Amniotic epithelial cell (primary cell): ENCODE results near the gene AKT2.
"Not testable (repeated sequence)": the region's sequence is repeated elsewhere in the genome, so short reads cannot be mapped to it uniquely, and the experiment has no call there.

Experiments
- DNase-seq: peaks from one replicate; pipeline ENCODE4 v3.0.0-alpha.2; 2010; ENCODE audit warnings: low read depth

AKT2 gene

DNA sequence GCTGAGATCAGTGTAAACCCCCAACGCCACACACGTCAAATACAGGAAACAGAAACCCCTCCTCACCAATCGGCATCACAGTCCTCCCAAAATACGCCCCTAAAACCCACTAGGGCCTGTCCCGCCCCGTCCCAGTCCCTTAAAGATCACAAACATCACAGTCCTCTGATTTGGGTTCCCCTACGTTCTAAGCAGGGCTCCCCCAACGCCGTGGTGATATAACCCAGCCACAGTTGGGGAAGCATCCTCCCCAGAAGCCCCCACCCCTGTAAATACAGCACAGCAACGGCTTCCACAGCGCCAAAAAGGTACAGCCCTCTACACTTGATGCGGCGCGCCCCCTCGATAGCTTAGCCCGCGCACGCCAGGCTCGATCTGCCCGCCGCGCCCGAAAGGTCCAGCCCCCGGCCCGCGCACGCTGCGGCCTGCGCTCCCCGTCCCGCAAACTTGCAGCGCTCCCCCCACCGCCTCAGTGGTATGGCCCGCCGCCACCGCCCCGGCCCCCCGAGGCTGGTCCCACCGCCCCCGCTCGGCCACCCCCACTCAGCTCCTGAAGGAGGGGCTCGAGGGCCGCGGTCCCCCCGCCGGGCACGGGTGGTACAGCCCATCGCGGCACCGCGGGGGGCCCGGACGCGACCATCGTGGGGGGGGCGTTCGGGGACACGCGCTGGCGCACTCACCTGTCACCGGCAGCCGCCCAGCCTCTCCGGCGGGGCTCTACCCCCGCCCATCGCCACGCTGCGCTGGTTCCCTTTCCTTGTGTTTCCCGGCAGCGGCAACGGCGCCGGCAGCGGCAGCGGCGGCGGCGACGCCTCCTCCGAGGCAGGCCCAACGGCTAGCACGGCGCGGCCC is at the start of gene AKT2:
Gene AKT2 (minus strand): TSS at position 845 of the 852 bp plus-strand sequence. CDS start 20,078 bp downstream, outside the sequence.
- DNase-seq, result no peak

DNA sequence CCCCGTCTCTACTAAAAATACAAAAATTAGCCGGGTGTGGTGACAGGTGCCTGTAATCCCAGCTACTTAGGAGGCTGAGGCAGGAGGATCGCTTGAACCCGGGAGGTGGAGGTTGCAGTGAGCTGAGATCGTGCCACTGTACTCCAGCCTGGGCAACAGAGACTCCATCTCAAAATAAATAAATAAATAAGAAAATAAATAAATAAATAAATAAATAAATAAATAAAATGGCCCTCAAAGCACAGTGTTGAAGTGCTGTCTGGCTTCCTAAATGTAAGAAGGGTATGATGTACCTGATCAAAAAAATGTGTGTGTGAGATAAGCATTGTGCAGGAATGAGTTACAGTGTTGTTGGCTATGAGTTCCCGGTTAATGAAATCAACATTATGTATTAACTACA is 47.9 kb upstream of the AKT2 start:
- DNase-seq, result not testable (repeated sequence)

DNA sequence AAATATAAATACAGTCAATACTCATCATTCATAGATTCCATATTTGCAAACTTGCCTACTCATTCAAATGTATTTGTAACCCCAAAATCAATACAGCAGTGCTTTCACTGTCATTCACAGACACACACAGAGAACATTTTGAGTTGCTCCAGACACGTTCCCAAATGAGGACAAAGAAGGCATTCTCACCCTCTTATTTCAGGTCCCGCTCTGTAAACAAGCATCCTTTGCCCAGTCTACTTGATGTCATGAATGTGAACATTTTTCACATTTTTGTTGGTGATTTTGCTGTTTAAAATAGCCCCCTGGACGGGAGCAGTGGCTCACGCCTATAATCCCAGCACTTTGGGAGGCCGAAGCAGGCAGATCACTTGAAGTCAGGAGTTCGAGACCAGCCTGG is 47.5 kb upstream of the AKT2 start:
- no peak for DNase-seq

DNA sequence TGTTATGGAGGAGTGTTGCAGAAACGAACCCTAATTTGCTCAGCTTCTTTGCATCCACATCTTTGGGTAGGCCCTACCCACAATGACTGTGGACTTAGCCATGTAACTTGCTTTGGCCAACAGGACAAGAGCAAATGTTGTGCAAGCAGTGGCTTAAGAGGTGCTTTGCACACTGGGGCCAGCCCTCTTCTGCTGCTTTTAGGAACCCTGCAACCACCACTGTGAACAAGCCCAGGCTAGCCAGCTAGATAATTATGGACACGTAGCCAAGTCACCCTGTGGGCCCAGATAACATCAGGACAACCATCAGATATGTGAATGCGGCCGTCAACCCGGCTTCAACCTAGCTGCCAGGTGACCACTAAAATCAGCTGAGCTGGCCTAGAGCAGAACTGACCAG is 45.9 kb upstream of the AKT2 start:
- peak; percentile 12 for DNase-seq

DNA sequence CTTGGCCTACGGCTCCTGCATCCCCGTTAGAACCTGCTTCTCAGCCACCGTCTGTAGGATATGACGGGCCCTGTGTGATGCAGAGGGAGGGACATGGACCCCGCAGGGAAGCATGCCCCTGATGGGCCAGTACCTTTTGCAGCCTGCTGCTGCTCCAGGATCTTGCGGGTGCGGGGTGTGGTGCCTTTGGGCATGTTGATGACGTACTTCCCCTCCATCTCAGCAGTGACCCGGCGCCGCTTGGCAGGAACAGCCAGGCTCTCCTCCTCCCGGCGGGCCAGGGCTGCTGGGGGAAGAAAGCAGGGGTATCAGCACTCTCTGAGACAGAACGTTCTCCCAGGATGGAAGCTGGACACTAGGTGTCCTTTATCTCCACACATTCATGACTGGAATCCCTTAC is 41.1 kb upstream of the AKT2 start:
- DNase-seq, result no peak

DNA sequence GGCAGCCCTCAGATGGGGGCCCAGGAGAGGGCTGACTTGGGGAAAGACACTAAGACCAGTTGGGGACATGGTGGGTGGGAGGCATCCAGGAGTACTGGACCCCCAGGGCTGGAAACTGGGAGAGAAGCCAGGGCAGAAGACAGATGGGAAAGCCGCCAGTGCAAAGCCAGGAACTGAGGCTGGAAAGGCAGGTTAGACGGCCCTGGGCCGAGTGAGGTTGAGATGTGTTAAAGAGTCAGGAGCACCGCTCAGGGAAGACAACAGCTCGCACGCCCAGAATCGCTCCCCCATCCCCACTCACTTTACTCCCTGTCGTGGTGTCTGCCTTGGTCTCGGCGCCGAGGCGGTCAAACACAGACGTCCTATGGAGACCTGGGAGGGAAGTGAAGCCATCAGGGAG is 38.6 kb upstream of the AKT2 start:
- DNase-seq, result no peak

DNA sequence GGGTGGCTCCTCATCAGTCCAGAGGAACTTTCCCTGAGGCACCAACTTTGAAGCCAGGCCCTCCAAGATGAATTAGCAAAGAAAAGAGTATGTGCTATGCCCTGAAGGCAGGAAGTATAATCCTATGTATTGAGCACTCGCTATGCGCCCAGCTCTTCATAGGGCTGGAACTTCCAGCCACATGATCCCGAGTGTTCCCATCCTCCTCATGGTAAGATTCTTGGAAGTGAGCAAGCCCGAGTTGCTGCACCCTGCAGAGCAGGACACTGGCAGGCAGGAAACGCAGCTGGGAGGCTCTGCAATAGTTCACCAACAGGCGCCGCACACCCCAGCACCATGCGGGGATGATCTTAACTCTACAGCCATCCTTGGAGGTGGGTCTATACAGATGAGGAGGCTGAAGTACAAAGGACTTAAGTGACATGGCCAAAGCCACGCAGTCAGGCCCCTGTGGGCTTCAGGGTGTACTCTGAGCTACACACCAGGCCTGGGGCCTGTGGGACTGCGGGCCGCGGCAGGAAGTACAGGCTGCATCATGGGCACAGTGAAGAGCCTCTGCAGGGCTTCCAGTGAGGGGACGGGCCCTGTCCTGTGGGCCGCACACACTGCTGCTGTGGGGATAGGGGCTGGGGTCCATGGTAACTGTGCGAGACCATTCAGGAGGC is 37.9 kb upstream of the AKT2 start:
- no peak for DNase-seq

DNA sequence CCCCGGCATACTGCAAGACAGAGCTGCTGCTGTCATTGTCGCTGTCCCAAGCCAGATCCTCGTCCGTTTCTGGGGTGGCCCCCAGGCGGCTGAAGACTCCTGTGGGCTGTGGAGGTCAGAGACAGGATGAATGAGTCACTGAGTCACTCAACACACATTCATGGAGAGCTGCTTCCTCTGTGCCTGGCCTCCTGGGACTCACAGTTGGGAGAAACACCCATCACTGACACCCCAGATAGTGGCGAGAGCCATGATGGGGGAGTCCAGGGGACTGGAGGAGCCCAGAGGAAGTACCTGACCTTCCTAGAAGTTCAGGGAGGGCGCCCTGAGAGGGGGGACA is 37.1 kb upstream of the AKT2 start:
- DNase-seq, result no peak

DNA sequence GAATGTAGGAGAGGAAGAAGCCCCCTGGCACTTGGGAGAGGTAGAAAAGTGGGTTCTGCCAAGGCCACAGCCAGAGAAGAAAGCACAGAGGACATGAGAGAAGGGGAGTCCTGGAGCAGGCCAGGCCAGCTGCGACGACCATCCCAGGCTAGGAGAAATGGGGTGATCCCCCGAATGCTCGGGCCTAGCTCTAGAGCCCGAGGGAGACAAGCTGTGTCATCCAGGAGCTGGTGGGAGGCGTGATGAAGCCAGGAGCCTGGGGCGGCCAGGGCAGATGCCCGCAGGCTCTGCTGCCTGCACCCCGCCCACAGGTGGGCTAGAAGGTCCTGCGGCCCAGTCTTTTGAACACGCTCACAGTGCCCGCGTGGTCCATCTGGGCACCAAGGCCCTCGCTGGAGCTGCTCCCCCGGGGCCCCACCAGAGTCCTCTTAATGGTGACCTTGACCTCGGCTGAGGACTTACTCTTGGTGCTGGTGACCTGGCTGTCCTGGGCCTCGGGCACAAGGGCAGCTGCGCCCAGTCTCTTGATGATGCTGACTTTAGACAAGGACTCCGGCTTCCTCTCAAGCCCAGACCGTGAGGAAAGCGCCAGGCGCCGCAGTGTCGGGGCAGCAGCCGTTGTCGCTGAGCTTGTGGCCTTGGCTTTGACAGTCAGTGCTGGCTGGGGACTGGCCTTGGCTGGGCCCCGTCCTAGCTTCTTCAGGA is 36.6 kb upstream of the AKT2 start:
- no peak for DNase-seq

DNA sequence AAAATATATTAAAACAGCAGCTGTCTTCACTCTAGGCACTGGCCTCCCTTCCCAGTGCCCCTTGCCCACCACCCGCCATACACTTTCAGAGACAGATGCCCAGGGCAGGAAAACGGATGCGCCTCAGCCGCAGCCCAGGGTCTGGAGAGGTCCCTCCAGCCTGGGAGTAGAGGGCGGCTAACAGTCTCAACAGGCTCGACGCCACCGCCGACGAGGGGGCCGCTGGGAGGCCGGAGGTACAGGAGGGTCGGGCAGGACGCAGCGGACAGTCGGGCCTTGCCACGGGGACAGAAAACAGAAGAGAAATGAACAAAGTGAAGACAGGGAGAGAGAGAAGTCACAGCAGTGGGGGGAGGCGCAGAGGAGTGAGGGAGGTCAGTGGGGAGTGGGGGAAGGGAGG is 35.9 kb upstream of the AKT2 start:
- DNase-seq, result no peak

DNA sequence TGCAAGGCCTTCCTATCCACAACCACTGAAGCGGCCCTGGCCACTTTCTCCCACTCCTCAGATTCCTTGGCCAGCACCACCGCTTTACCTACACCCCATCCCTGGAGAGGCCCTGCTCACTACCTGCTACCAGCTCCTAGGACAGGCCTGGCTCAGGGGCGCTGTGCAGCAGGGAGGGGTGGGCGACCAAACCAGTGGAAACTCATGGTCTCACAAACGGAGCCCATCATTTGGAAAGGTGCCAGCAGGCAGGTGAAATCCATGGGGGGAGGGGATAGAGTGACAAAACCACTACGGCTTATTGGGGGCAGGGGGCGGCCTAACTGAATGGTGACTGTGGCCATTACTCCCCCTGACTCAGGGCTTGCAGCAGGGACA is 35.4 kb upstream of the AKT2 start:
- DNase-seq, result no peak

DNA sequence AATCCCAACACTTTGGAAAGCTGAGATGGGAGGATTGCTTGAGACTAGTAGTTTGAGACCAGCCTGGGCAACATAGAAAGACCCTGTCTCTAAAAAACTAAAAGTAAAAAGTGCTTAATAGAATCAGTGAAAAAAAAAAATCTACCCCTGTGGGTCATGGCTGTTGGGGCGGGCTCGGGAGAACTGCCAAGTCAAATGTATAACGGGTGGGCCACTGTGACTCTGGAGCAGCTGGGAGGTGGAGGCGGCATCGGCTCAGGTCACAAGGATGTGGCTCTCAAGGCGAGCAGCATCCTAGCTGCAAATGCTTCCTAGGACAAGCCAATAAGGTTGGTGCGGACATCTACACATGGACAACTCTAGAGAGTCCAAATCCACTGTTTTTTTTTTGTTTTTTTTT is 32.2 kb upstream of the AKT2 start:
- DNase-seq, result no peak

DNA sequence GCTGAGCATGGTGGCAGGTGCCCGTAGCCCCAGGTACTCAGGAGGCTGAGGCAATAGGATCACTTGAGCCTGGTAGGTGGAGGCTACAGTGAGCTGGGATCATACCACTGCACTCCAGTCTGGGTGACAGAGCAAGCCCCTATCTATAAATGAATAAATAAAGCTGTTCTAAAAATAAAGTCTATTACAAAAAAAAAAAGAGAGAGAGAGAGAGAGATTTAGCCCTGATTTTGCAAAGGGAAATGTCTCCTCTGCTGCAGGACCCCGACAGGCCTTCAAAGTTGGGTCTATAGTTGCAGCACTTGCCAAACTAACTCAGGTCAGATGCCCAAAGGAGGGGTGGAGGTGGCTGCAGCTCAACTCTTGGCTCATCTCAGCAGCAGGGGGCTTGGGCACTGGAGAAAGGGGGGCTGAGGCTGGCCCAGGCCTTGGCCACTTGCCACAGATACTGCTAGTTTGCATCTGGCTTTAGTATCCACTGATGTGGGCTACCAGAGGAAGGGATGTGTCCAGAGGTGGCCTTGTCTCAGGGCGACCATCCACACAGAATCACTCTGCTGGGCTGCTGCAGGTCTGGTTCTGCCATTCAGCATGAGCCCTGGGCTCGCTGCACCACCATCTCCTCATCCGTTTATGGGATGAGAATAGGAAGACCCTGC is 30.8 kb upstream of the AKT2 start:
- DNase-seq, result no peak

DNA sequence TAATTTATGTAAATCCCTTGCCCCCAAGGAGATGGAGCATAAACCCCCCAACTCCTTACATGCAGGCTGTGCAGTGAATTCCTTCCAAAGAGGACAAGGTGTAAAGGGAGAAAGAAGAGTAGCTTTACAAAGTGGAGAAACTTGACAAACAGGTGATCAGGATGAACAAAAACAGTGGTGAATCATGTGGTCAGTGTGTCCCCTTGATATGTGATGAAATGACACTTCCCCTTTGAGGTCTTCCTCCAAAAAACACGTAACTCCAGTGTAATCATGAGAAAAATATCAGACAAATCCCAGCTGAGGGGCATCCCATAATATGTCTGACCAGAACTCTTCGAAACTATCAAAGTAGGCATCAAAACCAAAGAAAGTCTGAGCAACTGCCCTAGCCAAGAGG is 29.5 kb upstream of the AKT2 start:
- no peak for DNase-seq

DNA sequence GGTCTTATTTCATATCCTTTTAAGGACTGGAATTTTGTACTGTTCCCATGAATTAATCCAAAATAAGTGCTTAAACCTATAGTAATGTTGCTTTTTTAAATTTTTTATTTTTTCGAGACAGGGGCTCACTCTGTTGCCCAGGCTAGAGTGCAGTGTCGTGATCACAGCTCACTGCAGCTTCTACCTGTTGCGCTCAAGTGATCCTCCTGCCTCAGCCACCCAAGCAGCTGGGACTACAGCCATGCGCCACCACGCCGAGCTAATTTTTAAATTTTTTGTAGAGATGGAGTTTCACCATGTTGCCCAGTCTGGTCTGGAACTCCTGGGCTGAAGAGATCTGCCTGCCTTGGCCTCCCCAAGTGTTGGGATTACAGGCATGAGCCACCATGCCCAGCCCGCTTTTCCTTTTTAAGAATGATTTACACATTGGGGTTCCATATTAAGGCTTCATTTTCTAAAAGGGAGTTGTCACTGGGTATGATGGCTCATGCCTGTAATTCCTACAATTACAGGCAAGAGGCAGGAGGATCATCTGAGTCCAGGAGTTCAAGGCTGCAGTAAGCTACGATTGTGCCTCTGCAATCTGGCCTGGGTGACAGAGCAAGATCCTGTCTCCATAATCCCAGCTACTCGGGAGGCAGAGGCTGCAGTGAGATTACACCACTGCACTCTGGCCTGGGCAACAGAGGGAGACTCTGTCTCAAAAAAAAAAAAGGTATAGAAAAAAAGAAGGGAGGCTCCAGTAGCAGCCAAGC is 28.3 kb upstream of the AKT2 start:
- DNase-seq, result no peak

DNA sequence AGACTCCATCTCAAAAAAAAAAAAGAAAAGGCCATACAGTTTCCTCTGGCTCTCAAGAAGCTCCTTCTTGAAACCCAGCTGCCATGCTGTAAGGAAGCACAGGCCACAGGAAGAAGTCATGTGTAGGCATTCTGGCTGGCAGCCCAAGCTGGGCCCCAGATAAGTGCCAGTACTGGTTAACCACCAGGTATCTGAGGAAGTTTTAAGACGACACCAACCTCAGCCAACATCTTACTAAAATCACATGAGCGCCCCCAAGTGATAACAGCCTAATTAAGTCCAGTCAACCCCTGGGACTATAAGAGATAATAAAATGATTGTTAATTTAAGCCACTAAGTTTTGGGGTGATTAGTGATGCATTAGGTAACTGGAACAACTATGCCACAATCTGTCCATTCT is 27.4 kb upstream of the AKT2 start:
- DNase-seq, result peak; percentile 3

DNA sequence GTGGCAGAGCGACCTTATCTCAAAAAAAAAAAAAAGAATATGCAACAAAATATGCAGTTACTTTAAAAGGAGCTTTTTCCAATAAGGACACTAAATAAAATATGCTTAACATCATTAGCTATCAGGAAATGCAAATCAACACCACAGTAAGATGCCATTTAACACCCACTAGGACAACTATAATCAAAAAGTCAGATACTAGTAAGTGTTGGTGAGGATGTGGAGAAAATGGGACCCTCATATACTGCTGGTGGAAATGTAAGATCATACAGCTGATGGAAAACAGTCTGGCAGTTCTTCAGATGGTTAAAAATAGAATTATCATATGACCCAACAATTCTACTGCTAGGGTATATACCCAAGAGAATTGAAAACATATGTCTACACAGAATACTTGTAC is 24.5 kb upstream of the AKT2 start:
- DNase-seq, result no peak

DNA sequence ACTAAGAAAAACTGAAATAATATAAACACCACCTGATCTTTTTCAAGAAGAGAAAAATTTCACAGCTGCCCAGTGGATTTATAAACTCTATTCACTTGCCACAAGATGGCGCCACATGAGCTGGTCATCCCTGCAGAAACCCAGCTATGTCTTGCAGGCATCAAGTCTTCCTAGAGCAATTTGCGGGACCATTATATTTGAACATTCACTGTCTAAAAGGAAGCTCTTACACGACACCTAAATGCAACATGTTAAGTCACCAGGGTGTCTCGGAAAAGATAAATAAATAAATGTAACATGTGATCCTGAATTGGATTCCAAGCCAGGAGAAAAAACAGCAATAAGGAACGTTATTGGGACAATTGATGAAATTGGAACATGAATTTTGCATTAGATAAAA is 20.3 kb upstream of the AKT2 start:
- DNase-seq, result peak; percentile 87

DNA sequence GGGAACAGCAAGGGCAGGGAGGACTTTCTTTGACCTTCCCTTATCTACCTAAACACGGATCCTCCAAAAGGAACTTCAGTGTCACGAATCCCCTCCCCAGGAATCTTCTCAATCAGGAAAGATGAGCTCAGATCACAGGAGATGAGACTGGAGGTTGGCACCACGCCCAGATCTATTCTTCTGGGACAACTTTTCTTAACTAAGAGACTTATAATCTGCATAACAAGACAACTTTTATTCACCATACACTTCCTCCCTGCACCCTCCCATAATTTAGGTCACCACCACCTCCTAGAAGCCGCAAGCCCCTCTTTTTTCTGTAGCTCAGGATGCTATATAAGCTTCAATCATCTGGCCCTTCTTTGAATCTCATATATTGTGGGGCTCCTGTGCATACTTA is 19.2 kb upstream of the AKT2 start:
- DNase-seq, result no peak

DNA sequence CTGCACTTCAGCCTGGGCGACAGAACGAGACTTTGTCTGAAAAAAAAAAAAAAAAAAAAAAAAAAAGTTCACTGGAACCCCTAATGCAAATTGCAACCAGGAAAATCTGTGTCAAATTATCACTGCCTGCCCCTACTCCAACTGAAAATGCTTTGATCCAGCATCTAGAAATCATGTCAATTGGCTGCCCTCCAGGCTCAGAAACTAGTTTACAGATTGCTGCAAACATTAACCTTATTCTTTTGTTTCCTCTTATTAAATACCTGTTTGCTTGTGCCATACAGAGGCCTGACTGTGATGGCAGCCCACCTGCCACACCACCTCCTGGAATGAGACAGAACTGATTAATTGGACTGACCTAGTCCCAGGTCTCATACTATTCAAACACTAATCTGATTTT is 18.6 kb upstream of the AKT2 start:
- DNase-seq, result no peak

DNA sequence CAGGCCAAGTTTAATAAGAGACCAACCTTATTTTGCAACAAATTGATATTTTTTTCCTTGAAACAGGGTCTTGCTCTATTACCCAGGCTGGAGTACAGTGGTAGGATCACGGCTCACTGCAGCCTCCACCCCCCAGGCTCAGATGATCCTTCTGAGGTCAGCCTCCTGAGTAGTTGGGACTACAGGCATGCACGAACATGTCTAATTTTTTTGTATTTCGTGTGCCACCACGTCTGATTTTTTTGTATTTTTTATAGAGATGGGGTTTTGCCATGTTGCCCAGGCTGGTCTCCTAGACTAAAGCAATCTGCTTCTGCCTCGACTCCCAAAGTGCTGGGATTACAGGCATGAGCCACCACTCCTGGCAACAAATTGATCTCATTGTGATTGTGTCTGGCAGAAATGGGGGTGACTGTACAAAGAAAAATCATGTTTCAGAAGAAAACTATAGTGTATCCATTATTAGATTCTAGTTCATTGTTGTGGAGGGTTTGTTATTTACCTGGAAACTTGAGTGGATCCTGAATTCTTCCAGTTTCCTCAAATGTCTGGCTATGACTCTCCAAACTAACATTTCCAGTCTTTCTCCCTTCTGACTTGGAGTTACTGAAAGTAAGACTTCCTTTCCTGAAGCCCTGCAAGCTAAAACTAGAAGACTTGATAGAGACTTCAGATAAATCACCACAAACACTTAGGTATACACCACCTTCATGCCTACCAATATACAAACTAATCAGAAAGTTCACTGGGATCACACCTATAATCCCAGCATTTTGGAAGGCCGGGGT is 17.3 kb upstream of the AKT2 start:
- no peak for DNase-seq
